Hindlimb muscle (tissue), 1 donor: ENCODE results near the gene CDK13. TPM values are rescaled to one million over a fixed set of nuclear protein-coding genes. Genes with fewer than 3 reads are reported as not detected.
"Not testable (repeated sequence)": the region's sequence is repeated elsewhere in the genome, so short reads cannot be mapped to it uniquely, and the experiment has no call there.

ENCODE experiments used
- DNase-seq: peaks from one replicate; pipeline ENCODE4 v3.0.0-alpha.2; 2013
- polyA plus RNA-seq: library from polyadenylated mRNA; unstranded; fragments of 120-200 nt; gene quantifications from one replicate; pipeline ENCODE4 v1.2.1, GENCODE V29; 2013; ENCODE audit not compliant: insufficient read length

CDK13 gene
- polyA plus RNA-seq, 1 donor = 38.5 TPM

- DNase-seq = no peak
Measured at GRCh38 chr7:40102897-40103296, 152.8 kb downstream of the CDK13 start.

- no peak for DNase-seq
Measured at GRCh38 chr7:40105879-40106473, 155.9 kb downstream of the CDK13 start.

GRCh38 chr7:40115936-40116335 lies 165.9 kb downstream of the CDK13 start:
- DNase-seq = no peak

- DNase-seq = not testable (repeated sequence)
Measured at GRCh38 chr7:40117199-40117598, 167.1 kb downstream of the CDK13 start.

GRCh38 chr7:40118201-40118600 lies 168.1 kb downstream of the CDK13 start:
- DNase-seq = not testable (repeated sequence)

- DNase-seq = no peak
Measured at GRCh38 chr7:40120020-40120419, 170.0 kb downstream of the CDK13 start.

- not testable (repeated sequence) for DNase-seq
Measured at GRCh38 chr7:40122100-40122939, 172.3 kb downstream of the CDK13 start.

- no peak for DNase-seq
Measured at GRCh38 chr7:40122940-40123254, 172.8 kb downstream of the CDK13 start.

GRCh38 chr7:40133561-40134427 lies 183.7 kb downstream of the CDK13 start:
- no peak for DNase-seq

- DNase-seq = peak; percentile 94
Measured at GRCh38 chr7:40134428-40135316, 184.6 kb downstream of the CDK13 start, which contains the start of the genes MPLKIP and SUGCT. Gene MPLKIP (minus strand): TSS chr7:40134622. CDS start chr7:40134567, 55 bp downstream. Gene SUGCT (plus strand): TSS chr7:40135005.

- DNase-seq = no peak
Measured at GRCh38 chr7:40135317-40135610, 185.2 kb downstream of the CDK13 start.

- DNase-seq = no peak
Measured at GRCh38 chr7:40137563-40137962, 187.5 kb downstream of the CDK13 start.

- DNase-seq = no peak
Measured at GRCh38 chr7:40138973-40139372, 188.9 kb downstream of the CDK13 start.

GRCh38 chr7:40139891-40140290 lies 189.8 kb downstream of the CDK13 start:
- not testable (repeated sequence) for DNase-seq

- not testable (repeated sequence) for DNase-seq
Measured at GRCh38 chr7:40141916-40142315, 191.9 kb downstream of the CDK13 start.

GRCh38 chr7:40145596-40146130 lies 195.6 kb downstream of the CDK13 start:
- not testable (repeated sequence) for DNase-seq

GRCh38 chr7:40147371-40148246 lies 197.6 kb downstream of the CDK13 start:
- no peak for DNase-seq

- not testable (repeated sequence) for DNase-seq
Measured at GRCh38 chr7:40148247-40148580, 198.2 kb downstream of the CDK13 start.

GRCh38 chr7:40148671-40149070 lies 198.6 kb downstream of the CDK13 start:
- no peak for DNase-seq
